Measurements from ENCODE around the gene OR2H2. TPM values are rescaled to one million over a fixed set of nuclear protein-coding genes. Genes with fewer than 3 reads are reported as not detected.

Gene OR2H2
- total RNA-seq, 1 donor from 2014 or later, result not detected

Small RNA genes lying within 50 kb of the gene (small RNA-seq; reads per million reads assigned to genes)
- gene SNORD32B (ENCODE audit: low replicate concordance) (0.78 reads per million, percentile 67 among the genes with 10 or more reads in this experiment), gene SUMO2P1 (ENCODE audit: low replicate concordance) (not detected), gene TMEM183AP1 (ENCODE audit: low replicate concordance) (not detected)

Other genes starting within 250 kb of the OR2H2 start
- gene OR5V1, start 216.3 kb upstream of the OR2H2 start, total RNA-seq, result not detected
- not detected for gene OR12D3, start 209.8 kb upstream of the OR2H2 start, total RNA-seq
- not detected for gene OR12D2, start 189.5 kb upstream of the OR2H2 start, total RNA-seq
- not detected for gene OR12D1, start 170.2 kb upstream of the OR2H2 start, total RNA-seq
- gene OR10C1, start 145.8 kb upstream of the OR2H2 start, total RNA-seq, result not detected
- not detected for gene OR11A1, start 128.1 kb upstream of the OR2H2 start, total RNA-seq
- gene OR2H1, start 128.0 kb upstream of the OR2H2 start, total RNA-seq, result not detected
- gene MAS1L, start 97.2 kb upstream of the OR2H2 start, total RNA-seq, result not detected
- 0.25 TPM for gene UBD, start 25.4 kb upstream of the OR2H2 start, total RNA-seq
- gene GABBR1, start 48.1 kb downstream of the OR2H2 start, total RNA-seq, result 99.3 TPM
- 0.25 TPM for gene MOG, start 72.0 kb downstream of the OR2H2 start, total RNA-seq
- gene ZFP57, start 96.0 kb downstream of the OR2H2 start, total RNA-seq, result not detected
- gene HLA-F, start 138.3 kb downstream of the OR2H2 start, total RNA-seq, result 1.5 TPM
- gene HLA-G, start 242.7 kb downstream of the OR2H2 start, total RNA-seq, result not detected

Measured in temporal lobe (tissue), 2 donors.